GM19351 (cell line): Measurements from ENCODE around the gene CALHM1.
"Not testable (repeated sequence)": the region's sequence is repeated elsewhere in the genome, so short reads cannot be mapped to it uniquely, and the experiment has no call there.

Experiments
- ATAC-seq: cut with Tn5 transposase; IDR thresholded peaks from one replicate; pipeline ENCODE4 v1.9.1; 2021; ENCODE audit warnings: mild to moderate bottlenecking, moderate library complexity; ENCODE audit not compliant: unreplicated experiment

Gene CALHM1

DNA sequence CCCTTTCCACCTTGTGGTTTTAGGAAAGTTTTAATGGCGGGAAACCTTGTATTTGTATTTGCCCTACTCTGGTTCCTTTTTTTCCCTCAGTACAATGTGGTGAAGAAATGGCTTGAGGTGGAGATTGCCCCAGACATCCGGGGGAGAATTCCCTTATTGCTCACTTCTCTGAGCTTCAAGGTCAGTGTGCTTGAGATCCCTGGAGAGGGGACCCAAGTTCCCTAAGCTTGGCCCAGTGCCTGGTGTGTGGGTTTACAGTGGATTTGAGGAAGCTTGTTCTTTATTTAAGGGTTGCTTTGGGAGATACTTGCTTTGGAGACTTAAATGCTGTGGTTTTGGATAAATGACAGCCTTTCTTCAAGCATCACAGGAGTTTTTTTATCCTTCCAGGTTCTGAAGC is 24.8 kb downstream of the CALHM1 start:
- ATAC-seq, result no peak

DNA sequence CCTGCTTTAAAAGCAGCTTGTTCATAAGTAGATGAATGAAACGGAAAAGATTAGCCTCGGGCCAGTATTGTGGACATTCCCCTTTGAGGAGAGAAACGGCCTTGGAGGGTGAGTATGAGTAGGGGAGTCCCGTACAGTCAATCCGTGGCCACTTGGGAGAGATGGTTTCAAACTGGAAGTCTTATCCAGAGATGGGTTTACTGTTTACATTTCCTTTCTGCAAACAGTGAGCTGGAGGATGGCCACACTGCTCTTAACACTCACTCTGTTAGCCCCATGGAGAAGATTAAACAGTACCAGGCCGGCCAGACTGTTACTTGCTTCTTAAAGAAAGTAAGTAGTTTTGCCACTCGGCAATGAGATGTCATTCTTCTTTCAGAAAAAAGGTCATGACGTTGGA is 26.8 kb downstream of the CALHM1 start:
- ATAC-seq, result no peak

DNA sequence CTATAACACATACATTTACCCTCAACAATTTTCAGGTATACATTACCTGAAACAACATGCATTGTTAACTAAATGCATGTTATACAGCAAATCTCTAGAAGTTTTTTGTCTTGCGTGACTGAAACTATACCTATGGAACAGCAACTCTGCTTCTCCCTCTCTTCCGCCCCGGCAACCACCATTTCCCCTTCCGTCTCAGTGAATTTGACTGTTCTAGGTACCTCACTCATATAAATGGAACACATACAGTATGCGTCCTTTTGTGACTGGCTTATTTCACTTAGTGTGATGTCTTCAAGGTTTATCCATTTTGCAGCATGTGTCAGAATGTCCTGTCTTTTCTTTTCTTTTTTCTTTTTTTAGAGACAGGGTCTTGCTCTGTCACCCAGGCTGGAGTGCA is 29.1 kb downstream of the CALHM1 start:
- ATAC-seq, result no peak

DNA sequence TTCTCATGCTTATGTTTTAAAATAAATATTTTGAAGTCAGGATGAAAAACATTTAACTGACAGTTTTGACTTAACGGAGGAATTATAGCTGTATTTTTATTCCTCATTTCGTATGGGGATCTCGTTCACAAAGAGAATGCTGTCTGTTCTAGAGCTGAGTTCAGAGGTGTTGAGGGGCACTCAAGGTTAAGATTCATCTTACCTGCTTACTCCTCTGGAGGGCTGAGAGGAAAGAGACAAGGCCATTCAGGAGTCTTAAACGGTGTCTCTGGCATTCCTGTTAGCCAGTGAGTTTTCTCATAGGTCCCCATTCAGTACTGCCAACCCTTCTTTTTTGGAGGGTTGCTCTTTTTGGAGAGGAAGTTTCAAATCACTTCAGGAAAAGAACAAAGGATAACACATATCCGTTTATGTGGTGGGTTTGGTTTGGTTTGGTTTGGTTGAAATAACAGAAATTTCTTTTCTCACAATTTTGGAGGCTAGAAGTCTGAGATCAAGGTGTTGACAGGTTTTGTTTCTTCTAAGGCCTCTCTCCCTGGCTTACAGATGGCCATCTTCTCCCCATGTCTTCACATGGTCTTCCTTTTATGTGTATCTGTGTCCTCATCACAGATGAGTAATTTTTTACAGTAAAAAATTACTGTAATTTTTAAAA is 29.6 kb downstream of the CALHM1 start:
- no peak for ATAC-seq

DNA sequence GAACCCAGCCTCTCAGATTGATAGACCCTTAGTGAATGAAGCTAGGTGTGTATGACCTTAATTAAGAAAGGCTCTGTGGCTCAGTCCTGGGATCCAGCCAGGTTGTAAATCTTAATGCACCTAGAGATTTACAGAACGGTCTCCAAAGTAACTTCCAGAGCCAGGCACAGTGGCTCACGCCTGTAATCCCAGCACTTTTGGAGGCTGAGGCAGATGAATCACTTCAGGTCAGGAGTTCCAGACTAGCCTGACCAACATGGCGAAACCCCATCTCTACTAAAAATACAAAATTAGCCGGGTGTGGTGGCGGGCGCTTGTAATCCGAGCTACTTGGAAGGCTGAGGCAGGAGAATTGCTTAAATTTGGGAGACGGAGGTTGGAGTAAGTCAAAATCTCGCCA is 30.8 kb downstream of the CALHM1 start:
- no peak for ATAC-seq

DNA sequence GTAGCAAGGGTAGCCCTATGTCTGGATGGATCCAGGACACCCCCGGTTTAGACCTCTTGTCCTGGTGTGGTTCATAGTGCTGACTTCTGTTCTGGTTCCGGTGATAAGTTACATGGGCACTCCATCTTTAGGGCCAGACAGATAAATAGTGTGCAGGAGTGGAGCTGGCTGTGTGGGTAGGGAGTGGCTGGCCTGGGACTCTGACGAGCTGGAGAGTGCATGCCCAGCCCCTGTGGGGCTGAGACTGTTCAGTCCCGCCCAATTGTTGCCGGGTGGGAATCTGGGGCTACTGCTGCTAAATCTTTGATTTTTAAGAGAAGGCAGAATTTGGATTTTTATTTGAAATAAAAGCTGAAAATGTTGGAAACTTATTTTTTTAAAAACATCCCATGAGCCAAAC is 35.0 kb downstream of the CALHM1 start:
- no peak for ATAC-seq

DNA sequence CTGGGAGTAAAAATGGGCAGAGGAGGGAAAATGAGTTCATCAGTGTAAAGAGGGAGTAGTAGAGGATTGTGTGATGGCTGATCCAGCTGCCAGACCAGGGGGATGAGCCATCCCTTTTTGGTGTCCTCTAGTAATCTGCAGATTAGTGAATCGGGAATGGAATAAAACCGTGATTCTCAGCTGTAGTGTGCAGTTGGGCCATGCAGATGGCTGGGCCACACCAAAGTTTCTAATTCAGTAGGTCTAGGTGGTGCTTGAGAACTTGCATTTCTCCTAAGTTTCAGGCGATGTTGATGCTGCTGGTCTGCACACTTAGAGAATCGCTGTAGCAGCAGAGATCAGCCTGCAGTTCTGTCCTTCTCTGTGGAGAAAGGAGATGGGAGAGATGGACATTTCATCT is 39.6 kb downstream of the CALHM1 start:
- ATAC-seq, result no peak

GRCh38 chr10:103417601-103418000 is 41.1 kb downstream of the CALHM1 start:
- no peak for ATAC-seq

- not testable (repeated sequence) for ATAC-seq
Measured at GRCh38 chr10:103417148-103417469, 41.6 kb downstream of the CALHM1 start.

- no peak for ATAC-seq
Measured at GRCh38 chr10:103416436-103417147, 42.1 kb downstream of the CALHM1 start.

GRCh38 chr10:103415581-103415980 is 43.1 kb downstream of the CALHM1 start:
- no peak for ATAC-seq

DNA sequence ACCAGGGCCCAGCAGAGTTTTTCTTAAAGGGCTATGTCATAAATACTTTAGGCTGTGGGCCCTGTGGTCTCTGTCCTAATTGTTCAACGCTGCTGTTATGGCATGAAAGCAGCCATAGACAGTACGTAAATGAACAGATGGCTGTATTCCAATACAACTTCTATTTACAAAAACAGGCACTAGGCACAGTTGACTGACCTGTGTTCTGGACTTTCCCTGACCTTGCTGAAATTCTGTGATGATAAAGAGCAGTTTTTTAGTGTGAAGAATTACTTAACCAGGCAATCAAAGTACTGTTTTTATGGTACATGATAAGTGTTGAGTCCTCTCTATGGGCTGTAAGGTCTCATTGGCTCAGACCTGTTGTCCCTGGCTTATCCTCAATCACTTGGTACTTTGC is 45.1 kb downstream of the CALHM1 start:
- ATAC-seq, result no peak
